Prostate gland (tissue), 2 donors: ENCODE measurements around the gene SMPD2.

Experiments
- CTCF ChIP-seq, 4 experiments: fragments of 200-600 bp in 2 of 4; fragments of 450-650 bp in 2 of 4; sonication (generic) in 2 of 4; IDR thresholded peaks; 1 replicate in 3 of 4; 2 replicates in 1 of 4; pipeline ENCODE4 v1.5.1; 2016 to 2019; ENCODE audit warnings: antibody characterized with exemption in 4 of 4, mild to moderate bottlenecking in 2 of 4, moderate library complexity in 2 of 4
- POLR2A ChIP-seq: fragments of 450-650 bp; IDR thresholded peaks from one replicate; pipeline ENCODE4 v1.6.1; 2016; ENCODE audit warnings: antibody characterized with exemption, mild to moderate bottlenecking
- POLR2AphosphoS5 ChIP-seq: sonication (generic); formaldehyde crosslinking; IDR thresholded peaks from one replicate; pipeline ENCODE4 v1.6.1; 2017; ENCODE audit warnings: antibody characterized with exemption

- TF ChIP-seq CTCF (IDR thresholded peaks at IDR 0.05), result no peak
- no peak for TF ChIP-seq POLR2A
- no peak for TF ChIP-seq POLR2AphosphoS5
These were observed 44.3 kb upstream of the SMPD2 start for GRCh38 chr6:109396046-109396718.
